ENCODE results near the gene POLRMT.
A peak's percentile ranks its signal among the peaks of the same experiment; 100 is the strongest.

POLRMT gene

DNA sequence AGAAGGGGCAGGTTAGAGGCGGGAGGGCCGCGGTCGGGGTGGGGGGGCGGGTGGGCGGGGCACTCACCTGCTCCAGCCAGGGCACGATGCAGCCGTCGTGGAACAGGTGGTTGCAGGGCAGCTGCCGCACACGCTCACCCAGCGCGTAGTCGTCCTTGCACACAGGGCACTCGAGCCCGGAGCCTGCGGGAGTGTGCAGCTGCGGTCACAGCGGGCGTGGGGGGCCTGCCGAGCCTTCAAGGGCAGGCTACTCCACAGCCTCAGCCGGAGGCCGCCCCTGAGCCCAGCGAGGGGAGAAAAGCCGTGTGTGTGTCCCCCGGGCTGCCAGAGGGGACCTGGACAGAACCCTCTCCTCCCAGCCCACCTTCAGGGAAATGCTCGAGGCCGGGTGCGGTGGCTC, 15.0 kb upstream of the POLRMT start:
- DNase-seq, result no peak

DNA sequence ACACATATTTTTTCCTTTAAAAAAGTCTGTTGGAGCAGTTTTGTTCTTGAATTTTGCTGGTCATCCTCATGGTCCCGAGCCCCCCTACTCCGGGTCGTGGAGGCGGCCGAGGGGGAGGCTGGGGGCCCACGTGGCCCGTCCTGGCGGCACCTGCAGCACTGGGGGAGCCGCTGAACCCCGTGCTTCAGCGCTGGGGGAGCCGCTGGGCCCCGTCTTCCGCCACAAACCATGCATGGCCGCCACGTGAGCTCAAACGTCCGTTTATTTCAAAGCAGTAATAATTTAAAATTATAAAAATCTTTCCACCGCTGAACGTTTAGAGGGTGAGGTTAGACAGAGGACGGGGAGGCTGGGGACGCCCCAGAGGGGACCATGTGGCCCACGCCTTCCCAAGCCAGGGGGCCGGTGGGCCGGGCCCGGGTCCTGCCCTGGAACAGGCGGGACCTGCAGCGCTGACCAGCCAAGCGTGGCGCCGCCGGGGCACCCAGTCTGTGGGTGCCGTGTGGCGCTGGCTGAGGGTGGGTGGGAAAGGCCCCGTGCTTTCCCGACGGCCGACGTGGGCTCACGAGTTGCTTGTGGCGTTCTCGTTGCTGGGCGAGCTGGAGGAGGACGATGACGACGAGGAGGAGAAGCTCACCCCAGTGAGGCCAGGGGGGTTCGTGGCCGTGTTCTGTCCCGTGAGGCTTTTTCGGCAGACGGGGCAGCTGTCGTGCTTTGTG, 14.4 kb upstream of the POLRMT start:
- DNase-seq, result no peak

DNA sequence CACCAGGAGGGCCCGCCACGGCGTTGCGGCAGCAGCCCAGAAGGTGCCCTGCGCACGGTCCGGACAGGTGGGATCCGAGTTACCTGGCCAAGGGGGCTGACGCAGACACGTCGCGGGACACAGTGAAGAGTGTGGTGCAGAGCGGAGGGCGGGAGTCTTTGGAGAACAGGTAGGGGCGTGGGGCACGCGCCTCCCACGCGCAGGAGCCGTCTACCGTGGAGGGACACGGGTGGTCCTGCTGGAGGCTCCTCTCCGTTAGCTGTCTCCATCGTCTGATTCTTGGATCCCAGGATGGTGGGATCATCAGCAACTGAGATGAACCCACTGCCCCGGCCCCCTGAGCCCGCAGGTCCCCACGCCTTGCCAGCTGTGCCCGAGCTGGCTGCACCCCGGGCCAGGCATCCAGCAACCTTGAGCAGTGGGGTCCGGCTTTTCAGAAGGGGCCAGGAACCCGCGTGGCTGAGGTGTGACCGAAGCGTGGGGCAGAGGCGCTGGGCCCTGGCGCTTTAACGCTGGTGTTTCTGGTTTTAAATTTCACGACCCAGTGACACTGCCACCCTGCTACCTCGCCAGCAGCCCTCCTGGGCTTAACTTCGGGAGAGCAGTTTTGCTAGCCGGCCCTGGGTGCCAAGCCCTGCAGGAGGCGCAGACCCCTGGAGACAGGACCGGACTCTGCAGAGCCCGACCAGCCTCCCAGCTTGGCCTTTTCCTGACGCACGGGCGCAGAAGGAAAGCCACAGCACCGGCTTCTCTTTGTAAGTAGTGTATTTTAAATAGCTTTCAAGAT, 13.6 kb upstream of the POLRMT start:
- DNase-seq, result no peak

DNA sequence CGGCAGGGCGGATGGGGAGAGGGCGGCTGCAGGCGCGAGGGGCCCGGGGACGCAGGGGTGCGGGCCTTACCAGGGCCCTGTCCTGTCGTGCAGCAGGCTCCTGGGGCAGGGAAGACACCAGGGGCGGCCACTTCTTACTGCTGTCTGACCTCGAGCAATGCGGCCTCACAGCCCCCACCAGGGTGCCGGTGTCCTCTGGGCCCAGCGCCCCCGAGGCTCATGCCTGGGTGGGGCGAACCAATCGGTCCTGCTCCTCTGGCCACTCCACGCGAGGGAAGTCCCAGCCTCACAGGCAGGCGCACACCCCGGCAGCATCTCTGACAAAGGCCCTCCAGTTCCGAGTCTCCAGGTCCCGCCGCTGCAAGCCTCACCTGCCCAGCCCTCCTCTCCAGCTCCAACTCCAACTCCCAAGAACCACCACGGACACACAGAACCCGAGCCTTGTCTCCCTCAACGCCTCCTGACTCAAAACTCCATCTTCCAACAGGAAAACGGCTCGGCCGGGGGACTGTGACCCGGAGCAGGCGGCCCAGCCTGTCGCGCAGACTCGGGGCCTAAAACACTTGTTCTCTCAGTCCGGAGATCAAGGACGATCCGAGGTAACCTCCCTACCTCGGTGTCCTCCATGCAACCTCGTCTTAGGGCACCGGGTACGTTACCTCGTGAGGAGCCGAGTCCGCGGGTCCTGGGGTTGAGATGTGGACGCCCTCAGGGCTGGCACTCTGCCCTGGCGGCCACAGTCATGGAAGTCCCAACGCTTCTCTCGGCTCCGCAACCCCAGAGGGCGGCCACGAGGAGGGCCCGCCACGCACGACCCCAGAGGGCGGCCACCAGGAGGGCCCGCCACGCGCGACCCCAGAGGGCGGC, 12.8 kb upstream of the POLRMT start:
- no peak for DNase-seq

DNA sequence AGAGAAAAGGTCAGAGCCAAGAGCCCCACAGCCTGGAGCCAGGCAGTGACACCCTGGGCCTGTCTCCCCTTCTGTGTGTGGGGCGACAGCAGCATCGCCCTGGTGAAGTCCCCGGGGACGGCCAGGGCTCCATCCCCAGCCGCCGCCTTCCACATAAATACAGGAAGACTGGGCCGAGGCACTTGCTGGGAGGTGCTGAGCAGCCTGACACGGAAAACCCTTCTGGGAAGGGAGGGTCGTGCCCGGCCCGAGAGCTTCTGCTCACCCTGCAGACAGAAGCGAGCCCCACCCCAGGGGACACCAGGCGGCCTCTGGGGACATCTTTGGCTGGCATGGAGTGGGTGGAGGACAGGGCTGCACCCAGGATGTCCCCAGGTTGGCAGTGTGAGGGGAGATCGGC, 11.5 kb upstream of the POLRMT start:
- DNase-seq, result no peak

DNA sequence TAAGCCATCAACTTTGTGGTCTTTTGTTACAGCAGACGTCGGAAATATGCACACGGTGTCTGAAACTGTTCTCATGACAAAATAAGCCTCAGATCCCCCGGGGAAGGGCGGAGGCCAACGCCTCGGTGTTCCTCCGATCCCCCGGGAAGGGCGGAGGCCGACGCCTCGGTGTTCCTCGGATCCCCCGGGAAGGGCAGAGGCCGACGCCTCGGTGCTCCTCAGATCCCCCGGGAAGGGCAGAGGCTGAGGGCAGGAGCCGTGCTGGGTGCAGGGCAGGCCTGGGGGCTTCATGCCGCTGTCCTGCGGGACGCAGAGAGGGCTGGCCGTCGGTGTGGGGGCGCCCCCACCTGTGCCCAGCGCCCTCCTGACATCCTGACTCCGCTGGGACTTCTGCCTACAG, 11.0 kb upstream of the POLRMT start:
- DNase-seq, result no peak

DNA sequence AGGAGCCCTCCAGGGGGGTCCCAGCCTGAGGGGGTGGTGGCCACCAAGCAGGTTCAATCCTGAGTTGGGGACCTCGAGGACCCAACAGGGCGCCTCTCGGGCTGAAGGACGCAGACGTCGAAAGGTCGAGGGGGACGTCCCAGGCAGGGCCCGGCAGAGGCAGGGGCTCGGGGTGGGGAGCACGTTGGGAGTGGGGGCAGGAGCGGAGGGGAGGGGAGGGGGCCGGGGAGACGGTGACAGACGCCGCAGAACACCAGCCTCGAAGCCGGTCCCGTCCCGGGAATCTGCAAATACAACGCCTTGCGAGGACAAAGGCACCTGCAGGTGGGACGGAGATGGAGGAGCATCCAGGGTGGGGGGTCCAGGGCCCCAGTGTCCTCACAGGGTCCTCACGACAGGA, 10.4 kb upstream of the POLRMT start:
- DNase-seq, result no peak

DNA sequence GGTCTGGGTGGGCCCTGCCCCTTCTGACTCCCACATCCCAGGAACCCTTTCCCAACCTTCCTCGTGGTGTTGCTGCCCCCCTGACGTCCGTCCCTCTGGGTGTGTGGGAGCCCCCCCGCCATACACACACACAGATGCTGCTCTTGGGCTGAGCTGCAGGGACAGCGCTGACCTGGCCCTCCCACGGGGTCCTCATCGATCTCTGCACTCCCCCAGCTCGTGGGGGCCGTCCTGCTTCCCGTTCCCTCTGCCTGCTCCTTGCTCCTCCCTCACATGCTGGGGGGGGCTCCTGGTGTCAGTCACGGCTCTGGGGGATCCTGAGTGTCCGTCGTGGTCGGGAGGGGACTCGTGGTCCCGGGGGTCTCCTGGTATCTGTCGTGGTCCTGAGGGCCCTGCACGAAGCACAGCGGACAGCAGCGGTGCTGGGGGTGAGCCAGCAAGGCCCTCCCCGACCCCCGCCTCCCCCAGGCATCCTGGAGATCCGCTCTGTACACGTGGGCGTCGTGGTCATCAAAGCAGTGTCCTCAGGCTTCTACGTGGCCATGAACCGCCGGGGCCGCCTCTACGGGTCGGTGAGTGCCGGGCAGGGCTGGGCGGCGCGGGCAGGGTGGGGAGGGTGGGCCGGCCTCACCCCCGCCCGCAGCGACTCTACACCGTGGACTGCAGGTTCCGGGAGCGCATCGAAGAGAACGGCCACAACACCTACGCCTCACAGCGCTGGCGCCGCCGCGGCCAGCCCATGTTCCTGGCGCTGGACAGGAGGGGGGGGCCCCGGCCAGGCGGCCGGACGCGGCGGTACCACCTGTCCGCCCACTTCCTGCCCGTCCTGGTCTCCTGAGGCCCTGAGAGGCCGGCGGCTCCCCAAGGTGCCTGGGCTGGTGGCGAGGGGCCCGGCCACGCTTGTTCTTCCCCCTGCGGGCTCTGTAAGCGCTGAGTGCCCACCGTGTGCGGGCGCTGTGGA, 9.7 kb upstream of the POLRMT start:
- no peak for DNase-seq

DNA sequence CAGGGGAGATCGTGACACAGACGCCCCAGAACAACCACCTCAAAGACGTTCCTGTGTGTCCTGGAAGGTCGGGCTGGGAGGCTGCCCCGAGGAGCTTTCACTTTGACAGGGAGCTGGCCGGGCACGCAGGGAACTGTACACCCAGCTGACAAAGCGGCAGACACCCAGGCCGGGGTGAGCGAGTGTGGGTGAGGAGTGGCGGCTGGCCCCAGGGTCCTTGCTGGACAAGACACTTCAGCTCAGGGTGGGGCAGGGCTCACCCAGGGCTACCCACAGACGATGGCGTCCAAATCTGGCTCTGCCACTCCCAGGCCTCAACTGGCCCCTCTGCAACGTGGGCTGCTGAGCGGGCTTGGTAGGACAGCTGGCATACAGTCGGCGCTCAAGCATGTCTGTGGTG, 8.4 kb upstream of the POLRMT start:
- DNase-seq, result no peak

DNA sequence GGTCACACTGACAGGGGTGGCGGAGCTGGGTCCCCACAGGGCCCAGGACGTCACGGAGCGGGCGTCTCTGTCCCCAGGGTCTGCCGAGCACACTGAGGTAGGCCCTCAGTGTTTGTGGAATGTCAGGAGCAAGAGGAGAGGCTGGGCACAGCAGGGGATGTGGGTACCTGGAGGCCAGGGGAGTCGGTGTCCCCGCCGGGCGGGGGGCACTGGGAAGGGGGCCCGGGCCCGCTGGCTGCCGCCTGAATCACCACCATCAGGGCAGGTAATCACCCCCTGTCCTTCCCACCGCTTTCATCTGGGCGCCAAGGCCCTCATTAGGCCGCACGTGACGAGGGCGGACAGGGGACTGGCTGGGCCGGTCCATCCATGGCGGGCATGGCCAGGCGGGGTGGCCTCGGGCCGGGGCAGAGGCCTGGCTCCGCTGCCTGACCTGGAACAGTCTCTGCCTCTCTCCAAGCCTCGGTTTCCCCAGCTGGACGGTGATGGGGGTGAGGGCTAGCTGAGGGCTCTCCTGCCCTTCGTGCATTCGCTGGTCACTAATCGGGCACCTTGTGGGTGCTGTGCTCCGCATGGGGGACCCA, 7.4 kb upstream of the POLRMT start:
- DNase-seq, result no peak

DNA sequence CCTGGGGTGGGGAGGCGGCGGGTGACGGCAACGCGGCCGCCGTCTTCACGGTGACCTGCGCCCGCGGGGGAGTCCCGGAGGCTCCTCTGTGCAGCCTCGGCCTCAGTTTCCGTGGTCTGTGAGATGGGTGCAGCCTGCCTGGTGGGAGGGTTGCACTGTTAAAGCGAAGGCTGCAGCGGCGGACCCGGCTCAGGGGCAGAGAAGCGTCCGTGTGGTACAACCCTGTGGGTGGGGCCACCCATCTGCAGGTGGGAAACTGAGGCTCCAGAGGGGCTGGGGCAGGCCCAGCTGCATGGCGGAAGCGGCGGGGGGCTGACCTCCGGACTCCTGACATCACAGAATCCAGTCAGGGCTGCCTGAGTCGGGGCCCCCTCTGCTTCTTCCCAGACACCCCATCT, 6.8 kb upstream of the POLRMT start:
- no peak for DNase-seq

DNA sequence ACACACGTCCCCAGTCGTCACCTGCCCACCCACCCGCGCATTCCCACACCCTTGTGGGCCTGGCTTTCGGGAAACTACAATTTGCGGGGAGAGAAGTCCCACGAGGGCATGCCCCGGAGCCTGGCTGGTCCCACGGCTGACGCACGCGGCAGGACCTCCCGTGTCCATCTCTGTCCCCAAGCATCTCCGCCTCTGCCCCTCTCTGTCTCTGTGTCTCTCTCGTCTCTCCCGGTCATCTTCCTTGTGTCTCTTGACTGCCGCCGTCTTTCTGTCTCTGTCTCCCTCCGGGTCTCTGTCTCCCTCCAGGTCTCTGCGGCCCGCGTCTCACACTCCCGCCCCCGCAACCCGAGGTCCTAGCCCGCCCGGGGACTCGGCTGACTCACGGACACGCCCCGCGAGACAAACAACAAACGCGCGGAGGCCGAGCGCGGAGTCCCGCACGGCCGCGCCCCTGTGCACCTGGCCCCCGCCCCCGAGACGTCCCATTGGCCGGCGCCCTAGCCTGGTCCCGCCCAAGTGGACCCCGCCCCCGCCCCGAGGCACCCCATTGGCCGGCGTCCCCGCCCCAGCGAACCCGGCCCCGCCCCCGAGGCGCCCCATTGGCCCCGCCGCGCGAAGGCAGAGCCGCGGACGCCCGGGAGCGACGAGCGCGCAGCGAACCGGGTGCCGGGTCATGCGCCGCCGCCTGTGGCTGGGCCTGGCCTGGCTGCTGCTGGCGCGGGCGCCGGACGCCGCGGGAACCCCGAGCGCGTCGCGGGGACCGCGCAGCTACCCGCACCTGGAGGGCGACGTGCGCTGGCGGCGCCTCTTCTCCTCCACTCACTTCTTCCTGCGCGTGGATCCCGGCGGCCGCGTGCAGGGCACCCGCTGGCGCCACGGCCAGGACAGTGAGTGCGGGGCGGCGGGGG, 6.2 kb upstream of the POLRMT start, which contains the start of gene FGF22:
Gene FGF22, plus strand, starts transcription at position 627 of the 908 bp plus-strand sequence. Its CDS starts 47 bp downstream, at position 674.
- DNase-seq, result peak; percentile 29 to 98 (median 86)

DNA sequence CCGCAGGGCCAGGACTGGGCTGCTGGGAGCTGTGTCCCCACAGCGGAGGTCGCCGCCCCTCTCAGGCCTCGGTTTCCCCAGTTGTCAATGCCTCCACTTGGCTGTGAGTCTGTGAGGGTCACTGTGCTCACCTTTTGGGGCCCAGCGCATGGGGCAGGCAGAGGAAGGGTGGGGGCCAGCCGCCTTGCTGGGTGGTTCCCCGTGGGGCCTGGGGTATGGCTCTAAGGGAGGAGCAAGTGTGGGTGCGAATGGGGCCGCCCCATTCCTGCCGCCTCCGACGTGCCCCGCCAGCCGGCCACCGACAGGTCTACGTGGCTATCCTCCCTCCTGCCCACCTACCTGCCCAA, 5.5 kb upstream of the POLRMT start:
- DNase-seq, result no peak

DNA sequence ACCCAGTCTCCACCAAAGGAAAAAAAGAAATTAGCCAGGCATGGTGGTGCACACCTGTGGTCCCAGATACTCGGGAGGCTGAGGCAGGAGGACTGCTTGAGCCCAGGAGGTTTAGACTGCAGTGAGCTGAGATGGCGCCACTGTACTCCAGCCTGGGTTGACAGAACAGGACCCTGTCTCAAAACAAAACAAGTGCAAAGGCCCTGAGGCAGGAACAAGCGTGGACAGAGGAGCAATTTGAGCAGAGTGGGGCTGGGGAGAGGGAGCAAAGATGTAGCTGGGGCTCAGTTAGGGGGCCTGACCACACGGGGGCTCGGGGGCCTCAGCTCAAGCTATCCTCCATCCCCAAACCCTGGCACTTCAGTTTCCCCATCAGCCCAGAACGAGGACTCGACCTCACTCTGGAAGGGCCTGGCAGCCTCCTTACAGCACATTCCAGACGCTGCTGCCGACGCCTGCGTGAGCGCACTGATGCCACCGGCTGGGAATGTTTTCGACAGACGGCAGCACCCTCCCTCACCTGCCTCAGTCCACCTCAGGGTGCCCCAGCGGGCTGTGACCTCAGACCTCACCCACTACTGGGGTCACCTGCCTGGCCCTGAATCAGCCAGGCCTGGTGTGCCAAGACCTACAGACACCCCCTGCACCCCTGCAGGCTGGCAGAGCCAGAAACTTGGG, 1.8 kb upstream of the POLRMT start:
- no peak for DNase-seq

DNA sequence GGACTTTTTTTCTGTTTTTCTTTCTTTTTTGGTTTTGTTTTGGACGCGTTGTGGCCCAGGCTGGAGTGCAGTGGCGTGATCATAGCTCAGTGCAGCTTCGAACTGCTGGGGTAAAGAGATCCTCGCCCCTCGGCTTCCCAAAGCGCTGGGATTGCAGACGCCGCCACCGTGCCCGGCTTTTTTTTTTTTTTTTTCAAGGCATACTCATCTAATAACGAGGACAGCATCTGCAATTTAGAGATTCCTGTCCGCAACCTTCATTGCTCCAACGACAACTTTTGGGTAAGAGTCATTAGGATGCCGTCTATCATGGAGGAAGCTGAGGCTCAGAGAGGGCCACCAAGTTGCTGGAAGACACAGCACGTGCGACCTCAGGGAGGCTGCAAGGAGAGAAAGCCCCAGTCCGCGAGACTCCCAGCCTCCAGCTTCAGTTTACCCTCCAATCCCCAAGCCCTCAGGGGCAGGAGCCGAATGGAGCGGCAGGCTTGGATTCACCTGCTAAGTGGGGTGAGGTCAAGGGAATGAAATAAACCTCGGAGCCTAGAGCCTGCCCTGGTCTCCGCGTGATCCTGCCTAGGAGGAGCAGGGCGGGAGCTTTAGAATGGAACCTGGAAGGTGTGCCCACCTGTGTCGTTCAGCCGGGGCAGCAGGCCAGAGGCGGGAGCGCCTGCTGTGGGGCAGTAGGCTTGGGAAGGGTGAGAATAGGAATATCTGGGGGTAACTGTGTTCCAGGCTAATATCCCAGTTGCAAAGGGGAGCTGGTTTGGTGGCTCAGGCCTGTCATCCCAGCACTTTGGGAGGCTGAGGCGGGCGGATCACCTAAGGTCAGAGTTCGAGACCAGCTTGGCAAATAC, 676 bp upstream of the POLRMT start:
- peak in 1 of 51 donors; percentile 12 for DNase-seq

DNA sequence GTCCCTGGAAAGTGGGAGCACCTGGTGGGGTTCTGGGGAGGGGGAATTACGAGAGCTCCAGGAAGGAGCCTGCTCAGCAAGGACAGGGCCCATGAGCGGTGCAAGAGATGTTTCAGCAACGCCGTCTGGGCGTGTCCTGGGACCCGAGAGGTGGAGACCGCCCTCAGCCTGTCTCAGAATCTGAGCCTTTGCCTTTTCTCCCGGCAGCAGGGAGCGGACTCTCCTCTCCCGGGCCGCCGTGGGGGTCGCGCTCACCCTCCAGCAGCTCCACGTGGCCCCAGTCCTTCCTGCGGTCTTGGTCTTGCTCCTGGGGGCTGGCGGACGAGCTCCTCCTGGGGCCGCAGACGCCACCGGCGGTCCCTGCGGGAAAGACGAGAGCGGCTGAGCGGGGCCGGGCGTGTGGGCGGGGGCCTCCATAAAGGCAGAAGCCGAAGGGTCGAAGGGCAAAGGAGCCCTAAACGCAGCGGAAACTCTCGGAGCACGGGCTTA, 714 bp downstream of the POLRMT start:
- no peak for DNase-seq

DNA sequence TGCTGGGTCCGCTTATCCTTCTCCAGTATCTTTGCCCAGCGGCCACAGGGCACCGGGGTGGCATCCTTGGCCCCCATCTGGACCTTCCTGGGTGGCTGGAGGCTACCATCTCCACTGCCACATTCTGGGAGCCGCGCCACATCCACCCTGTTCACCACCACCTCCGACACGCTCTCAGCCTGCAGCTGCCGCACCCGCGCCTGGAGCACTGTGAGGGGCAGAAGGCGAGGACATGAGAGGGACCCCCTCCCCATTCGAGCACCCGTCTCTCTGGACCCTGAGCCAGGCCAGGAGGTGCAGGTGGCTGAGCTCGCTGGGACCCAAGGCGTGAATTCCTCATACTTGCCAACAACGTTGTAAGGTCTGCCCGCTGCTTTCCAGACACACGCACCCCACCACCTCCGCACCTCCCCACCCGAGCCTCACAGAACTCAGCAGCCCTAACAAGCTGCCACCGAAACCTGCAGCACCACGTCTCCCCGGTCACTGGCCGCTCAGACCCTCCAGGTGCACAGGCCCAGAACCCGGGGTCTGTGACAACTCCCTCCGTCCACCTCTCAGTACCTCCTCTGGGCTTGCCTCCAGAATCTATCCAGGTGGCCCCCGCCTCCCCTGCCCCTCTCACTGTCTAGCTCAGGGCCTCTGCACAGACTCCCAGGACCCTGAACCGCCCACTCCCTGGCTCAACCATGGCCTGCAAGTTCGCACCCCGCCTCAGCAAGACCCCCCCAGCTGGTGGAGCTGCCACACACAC, 3.2 kb downstream of the POLRMT start:
- no peak for DNase-seq
